ENCODE measurements around the gene PCBP2.
"Not testable (repeated sequence)": the region's sequence is repeated elsewhere in the genome, so short reads cannot be mapped to it uniquely, and the experiment has no call there.

PCBP2 gene

GRCh38 chr12:53444593-53445325 lies 7.1 kb upstream of the PCBP2 start:
- H3K36me3 ChIP-seq (ENCODE audit: control insufficient read depth, insufficient read depth, low read length); H3K27me3 ChIP-seq (ENCODE audit: control insufficient read depth, insufficient read depth, low read length); H3K9me3 ChIP-seq (ENCODE audit: control insufficient read depth, insufficient read depth, low read length); H3K4me3 ChIP-seq (ENCODE audit: low read depth, low read length); H3K9ac ChIP-seq (ENCODE audit: low read depth, low read length); H3K4me1 ChIP-seq (ENCODE audit: control insufficient read depth, insufficient read depth, low read length): not testable (repeated sequence)

GRCh38 chr12:53450936-53451335 lies 966 bp upstream of the PCBP2 start:
- Histone ChIP-seq H3K9ac (ENCODE audit: low read depth, low read length) (no peak overlapping the region), H3K4me3 (ENCODE audit: low read depth, low read length) (no peak overlapping the region), H3K9me3 (ENCODE audit: control insufficient read depth, insufficient read depth, low read length) (no peaks in the 10 kb centered on the region), H3K36me3 (ENCODE audit: control insufficient read depth, insufficient read depth, low read length) (peaks cover 17% of the 10 kb centered on the region), H3K4me1 (ENCODE audit: control insufficient read depth, insufficient read depth, low read length) (peaks cover 8% of the 10 kb centered on the region), H3K27me3 (ENCODE audit: control insufficient read depth, insufficient read depth, low read length) (no peaks in the 10 kb centered on the region)

GRCh38 chr12:53452159-53453077 lies 516 bp downstream of the PCBP2 start:
- Histone ChIP-seq H3K27me3 (ENCODE audit: control insufficient read depth, insufficient read depth, low read length) (no peaks in the 10 kb centered on the region), H3K36me3 (ENCODE audit: control insufficient read depth, insufficient read depth, low read length) (peaks cover 31% of the 10 kb centered on the region)

GRCh38 chr12:53453953-53454640 lies 2.2 kb downstream of the PCBP2 start:
- H3K4me1 ChIP-seq (ENCODE audit: control insufficient read depth, insufficient read depth, low read length): peaks cover 8% of the 10 kb centered on the region
- H3K9me3 ChIP-seq (ENCODE audit: control insufficient read depth, insufficient read depth, low read length): no peaks in the 10 kb centered on the region
- H3K9ac ChIP-seq (ENCODE audit: low read depth, low read length): no peak overlapping the region
- H3K36me3 ChIP-seq (ENCODE audit: control insufficient read depth, insufficient read depth, low read length): peaks cover 37% of the 10 kb centered on the region
- H3K27me3 ChIP-seq (ENCODE audit: control insufficient read depth, insufficient read depth, low read length): no peaks in the 10 kb centered on the region
- H3K4me3 ChIP-seq (ENCODE audit: low read depth, low read length): peak overlapping the region; percentile 90

More at GRCh38 chr12:53452159-53453077, 516 bp downstream of the PCBP2 start:
- H3K9ac ChIP-seq (ENCODE audit: low read depth, low read length): peak overlapping the region; percentile 97
- peak overlapping the region; percentile 90 for H3K4me3 ChIP-seq (ENCODE audit: low read depth, low read length)
- H3K9me3 ChIP-seq (ENCODE audit: control insufficient read depth, insufficient read depth, low read length): no peaks in the 10 kb centered on the region
- H3K4me1 ChIP-seq (ENCODE audit: control insufficient read depth, insufficient read depth, low read length): peaks cover 8% of the 10 kb centered on the region

GRCh38 chr12:53454707-53455106 lies 2.8 kb downstream of the PCBP2 start:
- H3K4me3 ChIP-seq (ENCODE audit: low read depth, low read length): peak overlapping the region; percentile 2
- peaks cover 8% of the 10 kb centered on the region for H3K4me1 ChIP-seq (ENCODE audit: control insufficient read depth, insufficient read depth, low read length)
- no peaks in the 10 kb centered on the region for H3K9me3 ChIP-seq (ENCODE audit: control insufficient read depth, insufficient read depth, low read length)
- H3K36me3 ChIP-seq (ENCODE audit: control insufficient read depth, insufficient read depth, low read length): peaks cover 43% of the 10 kb centered on the region
- no peak overlapping the region for H3K9ac ChIP-seq (ENCODE audit: low read depth, low read length)
- H3K27me3 ChIP-seq (ENCODE audit: control insufficient read depth, insufficient read depth, low read length): no peaks in the 10 kb centered on the region

GRCh38 chr12:53456654-53457366 lies 4.9 kb downstream of the PCBP2 start:
- Histone ChIP-seq H3K9me3 (ENCODE audit: control insufficient read depth, insufficient read depth, low read length) (no peaks in the 10 kb centered on the region), H3K9ac (ENCODE audit: low read depth, low read length) (no peak overlapping the region), H3K4me1 (ENCODE audit: control insufficient read depth, insufficient read depth, low read length) (peaks cover 15% of the 10 kb centered on the region), H3K27me3 (ENCODE audit: control insufficient read depth, insufficient read depth, low read length) (no peaks in the 10 kb centered on the region), H3K4me3 (ENCODE audit: low read depth, low read length) (no peak overlapping the region), H3K36me3 (ENCODE audit: control insufficient read depth, insufficient read depth, low read length) (peaks cover 63% of the 10 kb centered on the region)

GRCh38 chr12:53459097-53459496 lies 7.2 kb downstream of the PCBP2 start:
- Histone ChIP-seq H3K4me1 (ENCODE audit: control insufficient read depth, insufficient read depth, low read length) (peaks cover 20% of the 10 kb centered on the region), H3K9me3 (ENCODE audit: control insufficient read depth, insufficient read depth, low read length) (no peaks in the 10 kb centered on the region), H3K4me3 (ENCODE audit: low read depth, low read length) (no peak overlapping the region), H3K9ac (ENCODE audit: low read depth, low read length) (no peak overlapping the region), H3K27me3 (ENCODE audit: control insufficient read depth, insufficient read depth, low read length) (no peaks in the 10 kb centered on the region), H3K36me3 (ENCODE audit: control insufficient read depth, insufficient read depth, low read length) (peaks cover 83% of the 10 kb centered on the region)

GRCh38 chr12:53461059-53461458 lies 9.2 kb downstream of the PCBP2 start:
- no peak overlapping the region for H3K4me3 ChIP-seq (ENCODE audit: low read depth, low read length)
- peaks cover 15% of the 10 kb centered on the region for H3K4me1 ChIP-seq (ENCODE audit: control insufficient read depth, insufficient read depth, low read length)
- no peak overlapping the region for H3K9ac ChIP-seq (ENCODE audit: low read depth, low read length)
- peaks cover 85% of the 10 kb centered on the region for H3K36me3 ChIP-seq (ENCODE audit: control insufficient read depth, insufficient read depth, low read length)
- no peaks in the 10 kb centered on the region for H3K9me3 ChIP-seq (ENCODE audit: control insufficient read depth, insufficient read depth, low read length)
- H3K27me3 ChIP-seq (ENCODE audit: control insufficient read depth, insufficient read depth, low read length): no peaks in the 10 kb centered on the region

- H3K27me3 ChIP-seq (ENCODE audit: control insufficient read depth, insufficient read depth, low read length): no peaks in the 10 kb centered on the region
- H3K4me3 ChIP-seq (ENCODE audit: low read depth, low read length): no peak overlapping the region
- peaks cover 15% of the 10 kb centered on the region for H3K4me1 ChIP-seq (ENCODE audit: control insufficient read depth, insufficient read depth, low read length)
- no peak overlapping the region for H3K9ac ChIP-seq (ENCODE audit: low read depth, low read length)
- H3K36me3 ChIP-seq (ENCODE audit: control insufficient read depth, insufficient read depth, low read length): peaks cover 84% of the 10 kb centered on the region
- H3K9me3 ChIP-seq (ENCODE audit: control insufficient read depth, insufficient read depth, low read length): no peaks in the 10 kb centered on the region
Observed at GRCh38 chr12:53461591-53461990, 9.7 kb downstream of the PCBP2 start.

GRCh38 chr12:53462935-53463334 lies 11.0 kb downstream of the PCBP2 start:
- Histone ChIP-seq H3K4me3 (ENCODE audit: low read depth, low read length) (no peak overlapping the region), H3K27me3 (ENCODE audit: control insufficient read depth, insufficient read depth, low read length) (no peaks in the 10 kb centered on the region), H3K9ac (ENCODE audit: low read depth, low read length) (no peak overlapping the region), H3K36me3 (ENCODE audit: control insufficient read depth, insufficient read depth, low read length) (peaks cover 89% of the 10 kb centered on the region), H3K9me3 (ENCODE audit: control insufficient read depth, insufficient read depth, low read length) (no peaks in the 10 kb centered on the region), H3K4me1 (ENCODE audit: control insufficient read depth, insufficient read depth, low read length) (peaks cover 15% of the 10 kb centered on the region)
